GM12878 (cell line): ENCODE data around the gene TPPP3. TPM values are rescaled to one million over a fixed set of nuclear protein-coding genes. Genes with fewer than 3 reads are reported as not detected.

Experiments used
- ATAC-seq: fragments of 200-7000 bp; cut with Tn5 transposase; 3 replicates; pipeline ENCODE4 v1.9.1; 2020; ENCODE audit warnings: mild to moderate bottlenecking, moderate library complexity
- BruUV-seq: library from RNA; stranded (reverse); fragments of 400-500 nt; replicated peaks from 2 replicates; lab custom pipeline; 2021; lab: Mats Ljungman, UMichigan
- CTCF ChIA-PET: fragments of 300-600 bp; sonication (Branson Sonifier 250); formaldehyde crosslinking; extraction: SDS; loops from one replicate; lab custom pipeline; 2021; ENCODE audit warnings: inconsistent platforms; lab: Yijun Ruan, JAX
- POLR2A ChIA-PET: fragments of 350-600 bp; formaldehyde crosslinking; extraction: SDS; loops from one replicate; lab custom pipeline; 2021; ENCODE audit warnings: inconsistent platforms; lab: Charles Lee
- RAD21 ChIA-PET: fragments of 300-600 bp; sonication (Branson Sonifier 250); formaldehyde crosslinking; loops from one replicate; lab custom pipeline; 2023; ENCODE audit warnings: antibody characterized with exemption; ENCODE audit not compliant: unreplicated experiment; lab: Charles Lee
- SMC1A ChIA-PET: fragments of 300-600 bp; sonication (Branson Sonifier 250); formaldehyde crosslinking; loops from one replicate; lab custom pipeline; 2023; ENCODE audit not compliant: unreplicated experiment, uncharacterized antibody; lab: Charles Lee
- DNase-seq: peaks from one replicate; pipeline ENCODE4 v3.0.0-alpha.2; 2011; ENCODE audit warnings: low read depth, low spot score
- FAIRE-seq: peaks from 3 replicates; lab custom pipeline; 2011; peaks lifted over from hg19 to GRCh38; lab: Jason Lieb, UNC
- H2AFZ ChIP-seq: 2 replicates; pipeline ENCODE4 v1.6.0; 2011; ENCODE audit warnings: low read depth, low read length, control low read depth; ENCODE audit not compliant: control insufficient read depth
- H3K27ac ChIP-seq: 2 replicates; pipeline ENCODE4 v1.5.1; 2011; ENCODE audit warnings: control low read depth; ENCODE audit not compliant: control insufficient read depth, insufficient read depth
- H3K27me3 ChIP-seq, 2 experiments: replicated peaks in 1 of 2; 2 replicates each; pipeline versions ENCODE4 v1.6.0 to v1.6.1; 2011; ENCODE audit warnings: low read length in 1 of 2; ENCODE audit not compliant: control insufficient read depth in 2 of 2, insufficient read depth in 2 of 2
- H3K36me3 ChIP-seq, 2 experiments: 2 replicates each; pipeline ENCODE4 v1.5.1; 2011; ENCODE audit warnings: low read length in 1 of 2; ENCODE audit not compliant: control insufficient read depth in 2 of 2, insufficient read depth in 2 of 2
- H3K4me1 ChIP-seq: 2 replicates; pipeline ENCODE4 v1.6.1; 2011; ENCODE audit warnings: mild to moderate bottlenecking, low read length, moderate library complexity, mixed read lengths; ENCODE audit not compliant: control insufficient read depth, insufficient read depth
- H3K4me2 ChIP-seq: 2 replicates; pipeline ENCODE4 v1.6.0; 2011; ENCODE audit warnings: control low read depth; ENCODE audit not compliant: control insufficient read depth, insufficient read depth
- H3K4me3 ChIP-seq: fragments of 200-600 bp; sonication (generic); 2 replicates; pipeline ENCODE4 v1.5.1; 2016
- H3K79me2 ChIP-seq: 2 replicates; pipeline ENCODE4 v1.6.0; 2011; ENCODE audit warnings: low read length; ENCODE audit not compliant: control insufficient read depth, insufficient read depth
- H3K9ac ChIP-seq: 2 replicates; pipeline ENCODE4 v1.8.0; 2011; ENCODE audit warnings: low read length, control low read depth, mixed read lengths; ENCODE audit not compliant: control insufficient read depth, insufficient read depth
- H3K9me3 ChIP-seq: replicated peaks from 3 replicates; pipeline ENCODE4 v1.5.1; 2011; ENCODE audit warnings: mild to moderate bottlenecking, low read length; ENCODE audit not compliant: control insufficient read depth, insufficient read depth
- H4K20me1 ChIP-seq: 2 replicates; pipeline ENCODE4 v1.6.0; 2011; ENCODE audit not compliant: control insufficient read depth, insufficient read depth
- ASH2L ChIP-seq: fragments of 300-600, 200-600 bp; sonication (generic); IDR thresholded peaks from 2 replicates; pipeline ENCODE4 v1.6.1; 2017; ENCODE audit warnings: low read depth, mild to moderate bottlenecking, borderline replicate concordance
- BMI1 ChIP-seq: fragments of 450-650 bp; IDR thresholded peaks from 2 replicates; pipeline ENCODE4 v1.6.1; 2016; ENCODE audit warnings: mild to moderate bottlenecking, moderate library complexity, borderline replicate concordance
- EZH2 ChIP-seq: IDR thresholded peaks from 2 replicates; pipeline ENCODE4 v1.6.1; 2012; ENCODE audit warnings: low read depth, mild to moderate bottlenecking, control low read depth, inconsistent platforms, low read length, borderline replicate concordance; ENCODE audit not compliant: control insufficient read depth
- GATAD2B ChIP-seq: fragments of 450-650 bp; conservative IDR thresholded peaks from 2 replicates; pipeline ENCODE4 v1.6.1; 2017; ENCODE audit warnings: low read depth, mild to moderate bottlenecking, moderate library complexity
- MYB ChIP-seq: fragments of 150-350 bp; IDR thresholded peaks from 2 replicates; pipeline ENCODE4 v1.6.1; 2014; ENCODE audit warnings: mild to moderate bottlenecking, low read depth, low read length, borderline replicate concordance
- PAX8 ChIP-seq: fragments of 450-650 bp; IDR thresholded peaks from 2 replicates; pipeline ENCODE4 v1.6.1; 2017; ENCODE audit warnings: mild to moderate bottlenecking, moderate library complexity
- PBX3 ChIP-seq: IDR thresholded peaks from 2 replicates; pipeline ENCODE4 v1.6.1; 2011; ENCODE audit warnings: mild to moderate bottlenecking, low read depth, low read length, moderate library complexity; ENCODE audit not compliant: insufficient replicate concordance
- SREBF1 ChIP-seq: IDR thresholded peaks from 2 replicates; pipeline ENCODE4 v1.6.1; 2012; ENCODE audit warnings: mild to moderate bottlenecking, low read length
- STAT1 ChIP-seq: fragments of 450-650 bp; conservative IDR thresholded peaks from 2 replicates; pipeline ENCODE4 v1.6.1; 2014; ENCODE audit warnings: antibody characterized with exemption, mild to moderate bottlenecking
- YBX1 ChIP-seq: fragments of 450-650 bp; IDR thresholded peaks from 2 replicates; pipeline ENCODE4 v1.6.1; 2016; ENCODE audit warnings: antibody characterized with exemption
- ZNF207 ChIP-seq: fragments of 450-650 bp; IDR thresholded peaks from 2 replicates; pipeline ENCODE4 v1.6.1; 2014; ENCODE audit warnings: antibody characterized with exemption, mild to moderate bottlenecking, borderline replicate concordance
- ZNF622 ChIP-seq: fragments of 450-650 bp; IDR thresholded peaks from 2 replicates; pipeline ENCODE4 v1.6.1; 2017; ENCODE audit warnings: mild to moderate bottlenecking, inconsistent platforms
- ZZZ3 ChIP-seq: IDR thresholded peaks from 2 replicates; pipeline ENCODE4 v1.6.1; 2011; ENCODE audit warnings: low read depth; ENCODE audit not compliant: control insufficient read depth, insufficient read length
- WGBS: methylation state at CpG from one replicate; pipeline ENCODE4 v1.1.6; 2016; ENCODE audit warnings: low lambda C conversion rate; ENCODE audit not compliant: insufficient replicate concordance, insufficient coverage; ENCODE audit errors: missing lambda C conversion rate; 5-methylcytosine and 5-hydroxymethylcytosine counted together
- in situ Hi-C: fragments of 300-500 bp; cut with MboI; formaldehyde crosslinking; loops from 9 replicates; pipeline ENCODE4 v1.14.3; 2018; ENCODE audit warnings: mixed read lengths
- intact Hi-C: fragments of 100-400 bp; cut with micrococcal nuclease; formaldehyde crosslinking; loops from one replicate; pipeline ENCODE4 v1.14.2; 2022; ENCODE audit not compliant: unreplicated experiment
- polyA plus RNA-seq, 11 experiments: library from polyadenylated mRNA; depleted of rRNA in 4 of 11; unstranded in 6 of 11; stranded (reverse) in 5 of 11; fragments of >200 nt; fragmentation: Nextera tagmentation in 4 of 11; fragmentation: Illumina TruSeq in 1 of 11; extraction: Ambion mirVana in 4 of 11; extraction: Trizol in 1 of 11; gene quantifications; 1 replicate in 1 of 11; 2 replicates in 10 of 11; pipeline versions ENCODE4 v1.2.1 to v1.2.3, GENCODE V29; 2011 to 2016; ENCODE audit warnings: inconsistent platforms in 2 of 11, missing spikeins in 2 of 11, low read depth in 1 of 11
- total RNA-seq, 4 experiments: library from RNA; depleted of rRNA in 3 of 4; stranded (reverse); fragments of >200 nt in 3 of 4; fragmentation: Illumina TruSeq in 1 of 4; extraction: Trizol in 1 of 4; gene quantifications; 2 replicates each; pipeline versions ENCODE4 v1.2.1 to v1.2.3, GENCODE V29; 2013 to 2021

TPPP3 gene
- total and polyA plus RNA-seq, 10 of the 15 experiments (the other 5 are each of a cell fraction or from before 2014, with no cell fraction given): 0.14 TPM; not detected in 9

GRCh38 chr16:67407176-67407787 is 14.0 kb upstream of the TPPP3 start:
- in situ Hi-C loops (loop anchor here (25.0 kb wide), 1 partner anchor 420 kb away; the partner anchor contains the start of gene CES4A), intact Hi-C loops (no loop called here)
- Histone ChIP-seq H3K79me2 (no peaks in the 10 kb centered on the region), H3K9ac (no peak overlapping the region), H4K20me1 (no peaks in the 10 kb centered on the region), H3K4me1 (peaks cover 1% of the 10 kb centered on the region; the same call in 1 of the 2 replicates), H3K27me3 (no peaks in the 10 kb centered on the region; a peak in 1 of 4 replicates), H2AFZ (no peak overlapping the region), H3K9me3 (no peaks in the 10 kb centered on the region), H3K4me3 (no peak overlapping the region), H3K4me2 (no peak overlapping the region), H3K27ac (no peak overlapping the region), H3K36me3 (no peaks in the 10 kb centered on the region)
- POLR2A ChIA-PET: no interaction called here
- RAD21 ChIA-PET: interaction anchor here (1.3 kb wide), 1 partner anchor 146 kb away, joined by 3 read pairs; no protein-coding TSS in a partner anchor
- no peak for ATAC-seq
- no TSS peak for BruUV-seq
- TF ChIP-seq PAX8: no peak
- TF ChIP-seq ZNF207: no peak
- no peak for TF ChIP-seq BMI1
- TF ChIP-seq PBX3: no peak
- TF ChIP-seq ZNF622: no peak
- TF ChIP-seq MYB: no peak
- TF ChIP-seq GATAD2B: no peak
- TF ChIP-seq ZZZ3: no peak
- no peak for TF ChIP-seq EZH2
- TF ChIP-seq YBX1: no peak
- TF ChIP-seq STAT1: no peak
- no peak for TF ChIP-seq SREBF1
- no peak for TF ChIP-seq ASH2L
- SMC1A ChIA-PET: no interaction called here
- CTCF ChIA-PET: interaction anchor here (0.6 to 1.0 kb wide), 3 partner anchors 9 to 63 kb away, joined by 3 read pairs; partner anchors contain the start of gene ZDHHC1
- no peak for DNase-seq
- FAIRE-seq: no peak
- 55% methylated on average over 7 of the region's 7 CpGs for WGBS
